Transverse colon (tissue), 4 donors: ENCODE results near the gene LCP1. TPM values are rescaled to one million over a fixed set of nuclear protein-coding genes. Genes with fewer than 3 reads are reported as not detected.

Experiments used
- DNase-seq: peaks from one replicate; pipeline ENCODE4 v3.0.0-alpha.2; 2019
- H3K27ac ChIP-seq, 4 donors: fragments of 200-600 bp; sonication (generic); 2 replicates each; pipeline ENCODE4 v1.5.1; 2016 to 2018; ENCODE audit warnings: inconsistent platforms in 4 of 4
- H3K27me3 ChIP-seq: fragments of 200-600 bp; sonication (generic); 2 replicates; pipeline ENCODE4 v1.5.1; 2017; ENCODE audit warnings: inconsistent platforms
- H3K36me3 ChIP-seq, 4 donors: fragments of 200-600 bp; sonication (generic); 2 replicates each; pipeline ENCODE4 v1.5.1; 2017 to 2019; ENCODE audit warnings: inconsistent platforms in 4 of 4
- H3K4me1 ChIP-seq, 4 donors: fragments of 200-600 bp; sonication (generic); 2 replicates each; pipeline ENCODE4 v1.5.1; 2017 to 2020; ENCODE audit warnings: inconsistent platforms in 4 of 4
- H3K4me3 ChIP-seq, 4 donors: fragments of 200-600 bp; sonication (generic); 1 replicate in 1 of 4; 2 replicates in 3 of 4; pipeline versions ENCODE4 v1.5.1 to v1.6.1; 2017 to 2019; ENCODE audit warnings: inconsistent platforms in 4 of 4
- H3K9me3 ChIP-seq, 2 donors: fragments of 200-600 bp; sonication (generic); 2 replicates each; pipeline ENCODE4 v1.5.1; 2017 to 2019; ENCODE audit warnings: inconsistent platforms in 2 of 2
- EP300 ChIP-seq: sonication (generic); formaldehyde crosslinking; IDR thresholded peaks from one replicate; pipeline ENCODE4 v1.6.1; 2017; ENCODE audit warnings: antibody characterized with exemption, low read depth
- POLR2A ChIP-seq: fragments of 450-650 bp; IDR thresholded peaks from one replicate; pipeline ENCODE4 v1.6.1; 2016; ENCODE audit warnings: antibody characterized with exemption, mild to moderate bottlenecking, moderate library complexity
- POLR2AphosphoS5 ChIP-seq, 3 donors: sonication (generic); formaldehyde crosslinking; IDR thresholded peaks; one replicate each; pipeline ENCODE4 v1.6.1; 2016; ENCODE audit warnings: antibody characterized with exemption in 3 of 3
- WGBS, 2 donors: methylation state at CpG; one replicate each; pipeline ENCODE4 v1.1.5; 2018; ENCODE audit warnings: low coverage in 1 of 2; 5-methylcytosine and 5-hydroxymethylcytosine counted together
- in situ Hi-C, 4 donors: fragments of 200-750 bp; cut with MboI; loops; one replicate each; pipeline versions ENCODE4 v1.15.0 to v1.15.1; 2017; ENCODE audit warnings: low sequenced_read_pairs in 3 of 4, low pct_ligation_motif_present in 1 of 4, low pct_unique_long_range_greater_than_20kb in 1 of 4
- intact Hi-C: fragments of 100-400 bp; cut with DNase I; formaldehyde crosslinking; loops from one replicate; pipeline ENCODE4 v1.15.1; 2023; ENCODE audit warnings: low total_unique reads
- total RNA-seq, 4 donors: library from RNA; depleted of rRNA; stranded (reverse); fragments of >200 nt; gene quantifications; one replicate each; pipeline ENCODE4 v1.1.0, GENCODE V29; 2016
- TF ChIP-seq, protein P1 (sequence below), 5 experiments: fragments of 200-600 bp in 3 of 5; fragments of 450-650 bp in 2 of 5; sonication (generic) in 3 of 5; IDR thresholded peaks; 1 replicate in 2 of 5; 2 replicates in 3 of 5; pipeline ENCODE4 v1.5.1; 2016 to 2017; ENCODE audit warnings: antibody characterized with exemption in 5 of 5, inconsistent platforms in 3 of 5, mild to moderate bottlenecking in 2 of 5, moderate library complexity in 1 of 5

The LCP1 gene
- total RNA-seq, 4 donors from 2014 or later, result 1.6 to 35.7 (median 26.1) TPM

DNA sequence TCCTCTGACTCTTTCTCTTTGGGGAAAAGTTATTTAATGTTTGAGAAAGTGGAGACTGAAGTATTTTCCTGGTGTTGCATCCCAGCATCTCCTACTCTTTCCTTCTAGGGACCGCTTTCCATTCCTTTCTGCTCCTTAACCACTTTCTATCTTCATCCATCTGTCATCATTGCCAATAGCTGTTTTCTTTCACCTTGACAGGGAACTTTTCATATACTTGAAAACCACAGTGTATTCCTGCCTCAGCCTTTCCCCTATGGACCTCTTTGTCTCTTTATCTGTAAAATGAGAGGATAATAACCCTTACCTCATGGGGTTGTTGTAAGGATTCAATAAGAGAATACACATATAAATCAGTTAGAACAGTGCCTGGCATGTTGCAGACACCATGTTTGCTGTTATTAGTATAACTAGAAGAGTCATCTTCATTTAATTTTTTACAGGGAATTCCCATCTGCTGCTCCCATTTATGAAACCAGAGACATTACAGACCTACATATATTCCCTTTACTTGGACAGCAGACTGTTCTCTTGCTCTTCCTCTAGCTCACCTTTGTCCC, 31.8 kb downstream of the LCP1 start:
- Histone ChIP-seq H3K27ac (no peak overlapping the region), H3K27me3 (no peaks in the 10 kb centered on the region), H3K9me3 (no peaks in the 10 kb centered on the region), H3K4me3 (no peak overlapping the region), H3K36me3 (no peaks in the 10 kb centered on the region), H3K4me1 (no peaks in the 10 kb centered on the region)
- in situ Hi-C loops, result no loop called here
- no peak for DNase-seq
- WGBS, 2 donors, result 92 to 100% methylated on average over 1 of the region's 1 CpG
- intact Hi-C loops, result no loop called here
- TF ChIP-seq POLR2AphosphoS5 (IDR thresholded peaks at IDR 0.05) (no peak), POLR2A (no peak), EP300 (no peak)
- TF ChIP-seq, protein P1, sequence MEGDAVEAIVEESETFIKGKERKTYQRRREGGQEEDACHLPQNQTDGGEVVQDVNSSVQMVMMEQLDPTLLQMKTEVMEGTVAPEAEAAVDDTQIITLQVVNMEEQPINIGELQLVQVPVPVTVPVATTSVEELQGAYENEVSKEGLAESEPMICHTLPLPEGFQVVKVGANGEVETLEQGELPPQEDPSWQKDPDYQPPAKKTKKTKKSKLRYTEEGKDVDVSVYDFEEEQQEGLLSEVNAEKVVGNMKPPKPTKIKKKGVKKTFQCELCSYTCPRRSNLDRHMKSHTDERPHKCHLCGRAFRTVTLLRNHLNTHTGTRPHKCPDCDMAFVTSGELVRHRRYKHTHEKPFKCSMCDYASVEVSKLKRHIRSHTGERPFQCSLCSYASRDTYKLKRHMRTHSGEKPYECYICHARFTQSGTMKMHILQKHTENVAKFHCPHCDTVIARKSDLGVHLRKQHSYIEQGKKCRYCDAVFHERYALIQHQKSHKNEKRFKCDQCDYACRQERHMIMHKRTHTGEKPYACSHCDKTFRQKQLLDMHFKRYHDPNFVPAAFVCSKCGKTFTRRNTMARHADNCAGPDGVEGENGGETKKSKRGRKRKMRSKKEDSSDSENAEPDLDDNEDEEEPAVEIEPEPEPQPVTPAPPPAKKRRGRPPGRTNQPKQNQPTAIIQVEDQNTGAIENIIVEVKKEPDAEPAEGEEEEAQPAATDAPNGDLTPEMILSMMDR (IDR thresholded peaks at IDR 0.05), result no peak

DNA sequence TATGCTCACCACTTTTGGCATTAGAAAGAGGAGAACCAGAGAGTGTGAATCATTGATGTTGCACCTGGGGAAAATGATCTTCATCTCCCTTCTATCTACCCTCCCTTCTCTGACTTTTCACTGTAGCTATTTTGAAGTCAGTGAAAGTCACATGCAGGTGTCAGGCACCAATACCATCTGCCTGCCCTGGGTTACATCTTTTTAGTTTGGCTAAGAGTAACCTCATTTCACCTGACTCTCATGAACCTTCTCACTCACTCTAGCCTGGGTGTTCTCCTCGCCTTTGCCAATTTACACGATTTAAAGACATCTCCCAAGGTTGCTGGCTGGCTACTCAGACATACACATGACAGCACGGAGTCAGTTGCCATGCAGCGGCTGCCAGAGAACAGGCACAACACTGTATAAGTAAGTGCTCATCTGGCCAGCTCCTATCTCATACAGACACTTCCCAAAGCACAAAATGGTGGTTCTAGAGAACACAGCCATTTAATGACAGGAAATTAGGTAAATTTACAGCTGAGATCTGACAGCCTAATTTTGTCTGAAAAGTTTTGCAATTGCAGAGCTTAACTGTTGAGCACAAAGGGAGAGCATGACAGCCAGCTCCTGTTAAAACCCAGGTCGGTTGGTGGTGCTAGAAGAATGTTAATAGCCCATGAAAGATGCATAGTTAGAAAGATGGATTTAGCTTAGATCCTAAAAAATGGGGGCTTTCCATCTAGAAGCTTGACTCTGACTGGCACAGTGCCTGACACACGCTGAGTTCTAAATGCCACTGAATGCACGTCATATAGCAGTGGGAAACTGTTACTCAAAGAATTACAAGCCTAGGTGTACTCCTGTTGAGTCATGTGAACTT, 32.5 kb downstream of the LCP1 start:
- intact Hi-C loops (no loop called here), in situ Hi-C loops (no loop called here)
- WGBS, 2 donors, result 73 to 78% methylated on average over 5 to 7 of the region's 7 CpGs

DNA sequence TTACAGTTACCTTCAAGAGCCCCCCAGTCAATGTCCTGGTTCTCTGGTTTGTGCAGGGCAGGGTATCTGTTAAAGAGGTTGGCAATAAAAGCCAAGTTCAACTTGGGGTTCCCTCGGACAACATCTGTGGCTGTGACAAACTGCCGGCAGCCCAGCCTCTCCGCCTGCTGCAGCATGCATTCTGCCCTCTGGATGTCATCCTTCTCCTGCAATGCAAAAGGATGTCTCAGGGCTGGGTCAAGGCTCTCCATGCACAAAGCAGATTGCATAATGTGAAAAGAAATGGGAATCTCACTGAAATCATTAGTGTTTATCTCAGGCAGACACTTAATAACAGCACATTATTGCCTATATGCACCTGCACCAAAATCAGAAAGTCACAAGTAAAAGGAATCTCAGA, 35.1 kb downstream of the LCP1 start:
- no peak for DNase-seq
- no peaks in the 10 kb centered on the region for H3K4me1 ChIP-seq
- TF ChIP-seq, protein P1 (IDR thresholded peaks at IDR 0.05), result no peak
- no peak for TF ChIP-seq POLR2AphosphoS5 (IDR thresholded peaks at IDR 0.05)
- TF ChIP-seq EP300, result no peak
- no peak for TF ChIP-seq POLR2A
- no peak overlapping the region for H3K27ac ChIP-seq
- H3K4me3 ChIP-seq, result no peak overlapping the region
- in situ Hi-C loops, result no loop called here
- H3K9me3 ChIP-seq, result no peaks in the 10 kb centered on the region
- H3K36me3 ChIP-seq, result no peaks in the 10 kb centered on the region
- WGBS, 2 donors, result 52% methylated on average over 3 of the region's 3 CpGs; no CpG with 5 or more reads in 1 of the 2 donors
- intact Hi-C loops, result no loop called here
- no peaks in the 10 kb centered on the region for H3K27me3 ChIP-seq

More for the DNA sequence above, 32.5 kb downstream of the LCP1 start:
- H3K4me3 ChIP-seq, result no peak overlapping the region
- no peaks in the 10 kb centered on the region for H3K27me3 ChIP-seq
- H3K36me3 ChIP-seq, result no peaks in the 10 kb centered on the region
- no peaks in the 10 kb centered on the region for H3K4me1 ChIP-seq
- TF ChIP-seq EP300, result no peak
- TF ChIP-seq POLR2AphosphoS5 (IDR thresholded peaks at IDR 0.05), result no peak
- TF ChIP-seq, protein P1 (IDR thresholded peaks at IDR 0.05), result no peak
- no peak for TF ChIP-seq POLR2A
- DNase-seq, result no peak
- H3K9me3 ChIP-seq, result no peaks in the 10 kb centered on the region
- H3K27ac ChIP-seq, result no peak overlapping the region

DNA sequence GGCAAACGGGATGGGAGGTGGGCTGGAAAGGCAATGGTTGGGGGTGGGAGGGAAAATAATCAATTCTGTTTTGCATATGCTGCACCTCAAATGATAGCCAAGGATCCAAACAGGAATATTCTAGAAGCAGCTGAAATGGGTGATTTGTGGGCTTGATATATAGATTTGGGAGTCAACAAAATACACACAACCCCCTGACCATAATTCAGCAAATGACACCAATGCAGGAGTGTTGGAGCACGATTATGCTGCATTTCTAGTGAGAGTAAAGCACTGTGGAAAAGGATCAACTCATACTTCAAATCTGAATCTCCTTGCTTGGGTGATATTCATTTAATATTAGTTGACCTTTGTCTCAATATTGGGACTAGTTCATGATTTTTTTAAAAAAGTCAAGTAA, 36.0 kb downstream of the LCP1 start:
- no peaks in the 10 kb centered on the region for H3K4me1 ChIP-seq
- no peak overlapping the region for H3K4me3 ChIP-seq
- no peaks in the 10 kb centered on the region for H3K27me3 ChIP-seq
- no peak overlapping the region for H3K27ac ChIP-seq
- DNase-seq, result no peak
- H3K9me3 ChIP-seq, result no peaks in the 10 kb centered on the region
- no peaks in the 10 kb centered on the region for H3K36me3 ChIP-seq
- TF ChIP-seq, protein P1 (IDR thresholded peaks at IDR 0.05), result no peak
- TF ChIP-seq EP300 (no peak), POLR2AphosphoS5 (IDR thresholded peaks at IDR 0.05) (no peak), POLR2A (no peak)
- WGBS, 2 donors, result 68 to 71% methylated on average over 1 to 2 of the region's 2 CpGs
- intact Hi-C loops, result no loop called here
- in situ Hi-C loops, result no loop called here
